HAP-1 (cell line): ENCODE measurements around the gene MPV17L2.

Source experiments
- DNase-seq, 2 experiments: peaks; one replicate each; pipeline ENCODE4 v3.0.0-alpha.2; 2016 to 2020; ENCODE audit warnings: low spot score in 2 of 2
- H3K27me3 ChIP-seq: fragments of 250-450 bp; sonication (Bioruptor Pico); 2 replicates; pipeline ENCODE4 v1.5.1; 2020; ENCODE audit warnings: low read depth, mild to moderate bottlenecking, moderate library complexity
- H3K36me3 ChIP-seq: fragments of 250-450 bp; sonication (Bioruptor Pico); replicated peaks from 2 replicates; pipeline ENCODE4 v1.5.1; 2020; ENCODE audit warnings: mild to moderate bottlenecking
- H3K4me1 ChIP-seq: fragments of 250-450 bp; sonication (Bioruptor Pico); 2 replicates; pipeline ENCODE4 v1.5.1; 2020; ENCODE audit warnings: mild to moderate bottlenecking
- H3K4me3 ChIP-seq: fragments of 250-450 bp; sonication (Bioruptor Pico); 2 replicates; pipeline ENCODE4 v1.5.1; 2020; ENCODE audit warnings: mild to moderate bottlenecking, moderate library complexity
- H3K9me3 ChIP-seq: fragments of 250-450 bp; sonication (Bioruptor Pico); 2 replicates; pipeline ENCODE4 v1.5.1; 2020; ENCODE audit warnings: mild to moderate bottlenecking, moderate library complexity
- in situ Hi-C: fragments of 300-500 bp; cut with MboI; formaldehyde crosslinking; loops from 3 replicates; pipeline ENCODE4 v1.14.3; 2020; ENCODE audit warnings: low sequenced_read_pairs, inconsistent platforms, mixed read lengths

Gene MPV17L2

DNA sequence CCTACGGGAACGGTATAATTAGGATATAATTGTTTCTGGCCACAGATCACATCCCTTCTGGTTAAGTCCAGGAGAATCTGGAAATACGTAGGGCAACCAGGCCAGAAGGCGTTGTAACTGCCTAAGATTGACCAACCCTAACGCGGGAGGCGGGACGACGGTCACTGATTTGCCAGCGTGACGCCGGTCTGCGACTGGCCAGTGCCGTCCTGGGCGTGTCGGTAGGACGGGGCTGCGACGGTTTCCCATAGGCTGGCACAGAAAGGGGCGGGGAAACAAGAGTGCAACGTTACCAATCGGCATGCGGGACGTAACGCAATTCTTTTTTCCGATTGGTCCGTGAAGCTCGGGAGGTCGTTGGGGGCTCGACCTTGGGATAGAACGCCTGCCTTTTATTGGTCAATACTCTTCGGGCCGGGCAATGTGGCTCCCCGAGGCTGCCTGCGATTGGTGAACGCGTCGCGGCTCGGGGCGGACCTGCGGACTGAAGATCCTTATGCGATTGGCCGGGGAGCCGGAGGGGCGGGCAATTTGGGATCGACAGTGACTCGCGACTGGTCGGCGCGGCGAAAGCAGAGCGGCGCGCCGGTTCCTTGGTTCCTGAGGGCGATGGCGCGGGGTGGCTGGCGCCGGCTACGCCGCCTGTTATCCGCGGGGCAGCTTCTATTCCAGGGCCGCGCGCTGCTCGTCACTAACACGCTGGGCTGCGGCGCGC lies at the start of gene MPV17L2:
Gene MPV17L2 (plus strand): TSS at position 546 of the 715 bp plus-strand sequence. CDS start 64 bp downstream, at position 610.
- DNase-seq, result peak; percentile 99 to 100
- Histone ChIP-seq H3K4me1 (peaks cover 12% of the 10 kb centered on the region), H3K36me3 (peaks cover 19% of the 10 kb centered on the region), H3K4me3 (peak within 1 kb of the TSS; percentile 94), H3K9me3 (no peaks in the 10 kb centered on the region), H3K27me3 (no peaks in the 10 kb centered on the region)
- in situ Hi-C loops, result no loop called here

DNA sequence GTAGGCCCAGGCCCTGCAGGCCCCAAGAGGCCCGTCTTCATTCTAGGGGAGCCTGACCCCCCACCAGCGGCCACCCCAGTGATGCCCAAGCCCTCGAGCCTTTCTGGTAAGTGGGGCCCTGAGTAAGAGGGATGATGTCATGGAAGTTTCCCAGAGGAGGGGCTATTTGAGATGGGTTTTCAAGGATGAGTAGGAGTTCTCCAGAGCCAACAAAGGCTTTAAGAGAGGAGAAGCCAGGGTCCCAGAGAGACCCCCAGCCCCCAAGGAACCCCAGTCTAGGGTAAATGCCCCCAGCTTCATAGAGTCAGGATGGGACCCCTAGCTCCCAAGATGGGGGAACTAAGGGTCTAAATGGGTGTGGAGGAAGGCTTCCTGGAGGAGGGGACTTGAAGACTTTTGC lies 49.1 kb upstream of the MPV17L2 start:
- no peaks in the 10 kb centered on the region for H3K9me3 ChIP-seq
- H3K4me1 ChIP-seq, result no peaks in the 10 kb centered on the region
- H3K36me3 ChIP-seq, result peaks cover 41% of the 10 kb centered on the region
- no peak overlapping the region for H3K4me3 ChIP-seq
- H3K27me3 ChIP-seq, result no peaks in the 10 kb centered on the region
- no peak for DNase-seq
- in situ Hi-C loops, result no loop called here

DNA sequence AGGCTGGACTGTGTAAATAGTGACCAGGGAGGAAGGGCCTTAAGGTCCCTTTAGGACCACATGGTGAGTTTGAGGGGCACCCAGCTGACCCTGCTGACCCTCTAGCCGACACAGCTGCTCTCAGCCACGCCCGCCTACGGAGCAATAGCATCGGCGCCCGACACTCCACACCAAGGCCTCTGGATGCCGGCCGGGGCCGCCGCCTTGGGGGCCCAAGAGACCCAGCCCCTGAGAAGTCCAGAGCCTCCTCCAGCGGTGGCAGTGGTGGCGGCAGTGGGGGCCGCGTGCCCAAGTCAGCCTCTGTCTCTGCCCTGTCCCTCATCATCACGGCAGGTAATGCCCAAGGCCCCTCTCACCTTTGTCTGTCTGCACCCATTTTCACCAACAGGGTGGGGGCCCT lies 48.7 kb upstream of the MPV17L2 start:
- Histone ChIP-seq H3K9me3 (no peaks in the 10 kb centered on the region), H3K36me3 (peaks cover 41% of the 10 kb centered on the region), H3K4me3 (no peak overlapping the region), H3K27me3 (no peaks in the 10 kb centered on the region), H3K4me1 (no peaks in the 10 kb centered on the region)
- in situ Hi-C loops, result no loop called here
- no peak for DNase-seq

DNA sequence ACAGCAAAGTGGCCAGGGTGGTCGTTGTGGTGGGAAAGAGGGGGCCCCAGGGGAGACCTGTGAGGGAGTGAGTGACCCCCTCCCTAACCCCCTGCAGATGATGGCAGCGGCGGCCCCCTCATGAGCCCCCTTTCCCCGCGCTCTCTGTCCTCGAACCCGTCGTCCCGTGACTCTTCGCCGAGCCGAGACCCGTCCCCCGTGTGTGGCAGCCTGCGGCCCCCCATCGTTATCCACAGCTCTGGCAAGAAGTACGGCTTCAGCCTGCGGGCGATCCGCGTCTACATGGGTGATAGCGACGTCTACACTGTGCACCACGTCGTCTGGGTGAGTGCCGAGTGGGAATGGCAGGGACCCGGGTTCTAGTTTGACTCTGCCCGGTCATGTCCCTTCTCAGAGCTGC lies 48.1 kb upstream of the MPV17L2 start:
- DNase-seq, result no peak
- in situ Hi-C loops, result no loop called here
- Histone ChIP-seq H3K4me3 (no peak overlapping the region), H3K4me1 (no peaks in the 10 kb centered on the region), H3K9me3 (no peaks in the 10 kb centered on the region), H3K36me3 (peaks cover 41% of the 10 kb centered on the region), H3K27me3 (no peaks in the 10 kb centered on the region)

DNA sequence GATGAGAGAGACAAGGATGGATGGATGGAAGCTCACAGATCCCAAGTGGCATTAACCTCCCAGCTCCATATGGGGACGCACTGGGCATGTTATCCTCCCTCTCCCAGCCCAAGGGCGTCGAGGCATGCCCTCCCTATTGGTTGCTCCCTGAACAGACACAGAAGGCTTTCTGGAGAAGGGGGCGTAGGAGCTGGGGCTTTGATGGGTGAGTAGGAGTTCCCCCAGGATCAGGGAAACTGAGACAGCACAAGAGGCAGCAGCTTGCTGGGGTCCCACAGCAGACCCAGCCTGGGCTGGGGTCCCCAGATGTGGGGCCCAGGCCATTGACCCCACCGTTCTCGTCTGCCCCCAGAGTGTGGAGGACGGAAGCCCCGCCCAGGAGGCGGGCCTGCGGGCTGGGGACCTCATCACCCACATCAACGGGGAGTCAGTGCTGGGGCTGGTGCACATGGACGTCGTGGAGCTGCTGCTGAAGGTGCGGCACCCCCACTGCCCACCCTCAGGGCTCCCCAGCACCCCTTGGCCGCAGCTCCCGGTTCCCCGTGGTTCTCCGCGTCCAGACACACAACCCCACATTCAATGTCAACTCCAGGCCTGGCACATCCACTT lies 47.5 kb upstream of the MPV17L2 start:
- Histone ChIP-seq H3K9me3 (no peaks in the 10 kb centered on the region), H3K4me3 (no peak overlapping the region), H3K4me1 (no peaks in the 10 kb centered on the region), H3K27me3 (no peaks in the 10 kb centered on the region), H3K36me3 (peaks cover 35% of the 10 kb centered on the region)
- DNase-seq, result no peak
- in situ Hi-C loops, result no loop called here

DNA sequence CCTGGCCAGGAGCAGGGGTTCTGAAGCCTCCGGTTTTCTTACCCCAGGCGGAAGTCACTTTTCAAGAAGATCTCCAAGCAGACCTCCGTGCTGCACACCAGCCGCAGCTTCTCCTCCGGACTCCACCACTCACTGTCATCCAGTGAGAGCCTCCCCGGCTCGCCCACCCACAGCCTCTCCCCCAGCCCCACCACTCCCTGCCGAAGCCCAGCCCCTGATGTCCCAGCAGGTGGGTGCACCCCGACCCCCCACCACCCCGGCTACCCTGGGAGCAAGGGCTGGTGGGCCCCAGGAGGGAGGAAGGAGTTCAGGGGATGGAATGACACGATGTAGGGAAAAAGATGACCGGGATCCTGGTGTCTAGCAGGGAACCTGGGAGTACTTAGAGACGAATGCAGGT lies 45.6 kb upstream of the MPV17L2 start:
- H3K27me3 ChIP-seq, result no peaks in the 10 kb centered on the region
- peaks cover 25% of the 10 kb centered on the region for H3K36me3 ChIP-seq
- H3K9me3 ChIP-seq, result no peaks in the 10 kb centered on the region
- no peak overlapping the region for H3K4me3 ChIP-seq
- DNase-seq, result no peak
- peaks cover 6% of the 10 kb centered on the region; the same call in 1 of the 2 replicates for H3K4me1 ChIP-seq
- in situ Hi-C loops, result no loop called here

DNA sequence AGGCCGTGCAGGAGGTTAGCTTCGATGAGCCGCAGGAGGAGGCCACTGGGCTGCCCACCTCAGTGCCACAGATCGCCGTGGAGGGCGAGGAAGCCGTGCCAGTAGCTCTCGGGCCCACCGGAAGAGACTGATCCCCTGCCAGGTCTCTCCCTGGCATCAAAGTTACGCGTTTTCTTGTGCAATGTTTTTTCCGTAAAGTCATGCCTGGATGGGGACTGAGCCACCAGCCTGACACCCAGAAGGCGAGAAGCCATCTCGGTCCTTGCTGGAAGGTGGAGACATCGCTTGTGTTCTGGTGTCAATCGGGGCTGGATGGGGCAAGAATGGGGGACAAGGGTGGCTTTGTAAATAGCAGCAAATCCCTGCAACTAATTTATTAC lies 43.4 kb upstream of the MPV17L2 start:
- H3K27me3 ChIP-seq, result no peaks in the 10 kb centered on the region
- no peak overlapping the region for H3K4me3 ChIP-seq
- in situ Hi-C loops, result no loop called here
- H3K9me3 ChIP-seq, result no peaks in the 10 kb centered on the region
- H3K36me3 ChIP-seq, result peaks cover 16% of the 10 kb centered on the region
- DNase-seq, result no peak
- H3K4me1 ChIP-seq, result peaks cover 6% of the 10 kb centered on the region; the same call in 1 of the 2 replicates

DNA sequence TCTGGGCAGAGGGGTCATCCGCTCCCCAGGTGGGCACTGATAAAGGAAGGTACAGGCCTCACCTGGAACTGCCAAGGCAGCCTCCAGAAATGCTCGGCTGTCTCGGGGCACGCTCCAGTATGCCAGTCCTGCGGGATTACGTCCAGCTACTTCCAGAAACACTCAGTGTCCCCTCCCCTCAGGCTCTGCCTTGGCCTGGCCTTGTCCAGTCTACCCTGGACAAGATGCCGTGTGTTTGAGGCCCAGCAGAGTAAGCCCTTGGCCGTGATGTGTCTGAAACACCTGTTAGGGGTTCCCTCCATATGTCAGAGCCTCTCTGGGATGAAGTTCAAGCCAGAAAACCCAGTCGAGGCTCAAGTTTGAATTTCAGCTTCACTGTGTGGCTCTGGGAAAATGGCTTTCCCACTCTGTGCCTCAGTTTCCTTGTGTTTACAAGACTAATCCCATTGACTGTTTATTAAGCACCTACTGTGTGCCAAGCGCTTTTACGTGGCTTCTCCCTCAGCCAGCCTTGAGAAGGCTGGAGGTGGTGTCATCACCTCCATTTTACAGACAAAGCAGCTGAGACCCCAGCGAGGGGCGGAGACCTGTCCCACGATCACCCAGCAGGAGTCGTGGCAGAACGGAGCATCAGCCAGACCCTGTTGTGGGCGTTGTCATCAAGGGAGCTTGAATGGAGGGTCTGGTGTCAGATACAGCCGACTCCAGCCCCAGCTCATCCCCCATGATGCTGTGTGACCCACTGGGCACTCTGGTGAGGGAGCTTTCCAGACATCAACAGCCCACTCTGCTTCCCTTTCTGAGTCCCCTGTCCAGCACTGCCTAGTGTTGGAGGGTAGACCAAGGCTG lies 42.0 kb upstream of the MPV17L2 start:
- H3K4me1 ChIP-seq, result peaks cover 6% of the 10 kb centered on the region; the same call in 1 of the 2 replicates
- H3K36me3 ChIP-seq, result peaks cover 6% of the 10 kb centered on the region
- H3K4me3 ChIP-seq, result no peak overlapping the region
- no peaks in the 10 kb centered on the region for H3K9me3 ChIP-seq
- in situ Hi-C loops, result no loop called here
- H3K27me3 ChIP-seq, result no peaks in the 10 kb centered on the region
- no peak for DNase-seq

DNA sequence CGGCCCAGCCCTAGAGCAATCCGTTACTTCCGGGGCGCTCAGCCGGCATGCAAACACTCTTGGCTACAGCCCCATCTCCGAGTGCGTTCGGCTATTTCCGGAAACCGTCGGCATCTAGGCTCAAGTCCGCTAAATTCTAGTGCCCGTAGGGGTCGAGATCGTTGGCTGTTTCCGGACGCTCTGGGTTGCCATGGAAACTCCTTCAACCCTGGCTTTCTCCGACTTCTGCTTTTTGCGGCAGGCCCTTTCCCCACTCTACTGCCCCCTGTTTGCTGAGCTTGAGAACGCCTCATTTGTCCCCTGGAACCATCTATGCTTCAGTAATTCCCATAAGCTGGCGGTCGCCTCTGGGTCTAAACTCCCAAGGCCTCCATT lies 40.6 kb upstream of the MPV17L2 start:
- peak; percentile 95 to 100 for DNase-seq
- Histone ChIP-seq H3K9me3 (no peaks in the 10 kb centered on the region), H3K36me3 (peaks cover 10% of the 10 kb centered on the region), H3K4me3 (peak overlapping the region; percentile 70), H3K4me1 (peaks cover 15% of the 10 kb centered on the region), H3K27me3 (no peaks in the 10 kb centered on the region)
- in situ Hi-C loops, result no loop called here

DNA sequence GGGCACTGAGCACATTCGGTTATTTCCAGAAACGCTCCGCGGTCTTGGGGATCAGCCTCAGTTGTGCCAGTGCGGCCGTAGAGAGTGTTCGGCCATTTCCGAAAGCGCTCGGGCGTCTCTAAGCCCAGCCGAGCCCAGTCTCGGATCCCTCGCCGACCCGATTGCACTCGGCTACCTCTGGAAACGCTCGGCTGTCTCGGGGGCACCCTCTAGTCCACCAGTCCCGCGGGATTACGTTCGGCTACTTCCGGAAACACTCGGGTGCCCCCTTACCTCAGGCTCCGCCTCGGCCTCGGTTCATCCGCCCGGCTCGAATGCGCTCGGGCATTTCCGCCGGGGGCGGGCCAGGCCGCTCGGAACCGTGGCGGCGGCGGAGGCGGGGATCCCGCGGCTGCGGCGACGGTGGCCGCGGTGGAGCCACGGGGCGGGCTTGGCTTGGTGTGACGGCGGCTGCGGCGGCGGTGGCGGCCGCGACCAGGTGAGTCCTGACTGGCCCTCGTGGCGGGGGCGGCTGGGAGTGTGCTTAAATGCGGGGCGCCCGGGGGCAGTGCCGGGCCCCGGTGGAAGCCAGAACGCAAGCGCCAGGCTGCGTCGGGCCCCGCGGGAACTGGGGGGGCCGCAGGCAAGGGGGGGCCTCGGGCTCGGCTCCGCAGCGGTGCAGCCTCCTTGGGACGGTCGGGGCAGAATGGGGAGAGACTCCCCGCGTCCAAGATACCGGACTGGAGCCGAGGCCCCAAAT lies 40.0 kb upstream of the MPV17L2 start, which contains the start of gene PIK3R2:
Gene PIK3R2 (plus strand): TSS at position 347 of the 739 bp plus-strand sequence. CDS start 2,717 bp downstream, outside the sequence.
- in situ Hi-C loops, result no loop called here

DNA sequence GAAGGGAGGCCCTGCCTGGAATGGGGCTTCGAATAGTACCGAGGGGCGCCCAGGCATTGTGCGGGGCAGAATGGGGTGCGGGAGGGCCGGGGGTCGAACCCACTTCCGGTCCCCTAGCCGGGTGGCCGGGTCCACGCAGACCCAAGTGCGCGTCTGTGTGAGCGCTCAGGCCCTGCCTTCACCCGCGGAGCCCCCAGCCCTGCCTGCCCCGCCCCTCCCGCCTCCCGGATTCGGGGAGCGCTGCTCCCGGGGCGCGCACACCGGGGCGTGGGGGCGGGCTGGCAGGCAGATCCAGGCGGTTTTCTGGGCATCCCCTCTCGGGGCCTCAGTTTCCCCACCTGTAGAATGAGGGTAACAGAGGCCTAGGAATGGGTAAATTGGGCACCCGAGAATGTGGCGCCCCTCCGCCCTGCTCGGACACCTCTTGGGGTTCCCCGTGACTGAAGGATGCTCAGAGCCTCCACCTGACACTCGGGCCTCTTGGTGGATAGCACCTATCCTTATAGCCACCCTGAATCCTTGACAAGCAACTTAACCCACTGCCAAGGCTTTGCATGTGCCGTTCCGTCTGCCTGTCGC lies 39.4 kb upstream of the MPV17L2 start:
- in situ Hi-C loops, result no loop called here
- H3K9me3 ChIP-seq, result no peaks in the 10 kb centered on the region
- DNase-seq, result peak in 1 of 2 experiments; percentile 48
- peaks cover 8% of the 10 kb centered on the region for H3K36me3 ChIP-seq
- H3K4me1 ChIP-seq, result peaks cover 16% of the 10 kb centered on the region
- H3K27me3 ChIP-seq, result no peaks in the 10 kb centered on the region
- peak overlapping the region; percentile 70 for H3K4me3 ChIP-seq

More for the DNA sequence above, 40.0 kb upstream of the MPV17L2 start, which contains the start of gene PIK3R2:
- peak; percentile 91 to 100 for DNase-seq
- Histone ChIP-seq H3K36me3 (peaks cover 10% of the 10 kb centered on the region), H3K4me1 (peaks cover 16% of the 10 kb centered on the region), H3K9me3 (no peaks in the 10 kb centered on the region), H3K27me3 (no peaks in the 10 kb centered on the region), H3K4me3 (peak within 1 kb of the TSS; percentile 70)

DNA sequence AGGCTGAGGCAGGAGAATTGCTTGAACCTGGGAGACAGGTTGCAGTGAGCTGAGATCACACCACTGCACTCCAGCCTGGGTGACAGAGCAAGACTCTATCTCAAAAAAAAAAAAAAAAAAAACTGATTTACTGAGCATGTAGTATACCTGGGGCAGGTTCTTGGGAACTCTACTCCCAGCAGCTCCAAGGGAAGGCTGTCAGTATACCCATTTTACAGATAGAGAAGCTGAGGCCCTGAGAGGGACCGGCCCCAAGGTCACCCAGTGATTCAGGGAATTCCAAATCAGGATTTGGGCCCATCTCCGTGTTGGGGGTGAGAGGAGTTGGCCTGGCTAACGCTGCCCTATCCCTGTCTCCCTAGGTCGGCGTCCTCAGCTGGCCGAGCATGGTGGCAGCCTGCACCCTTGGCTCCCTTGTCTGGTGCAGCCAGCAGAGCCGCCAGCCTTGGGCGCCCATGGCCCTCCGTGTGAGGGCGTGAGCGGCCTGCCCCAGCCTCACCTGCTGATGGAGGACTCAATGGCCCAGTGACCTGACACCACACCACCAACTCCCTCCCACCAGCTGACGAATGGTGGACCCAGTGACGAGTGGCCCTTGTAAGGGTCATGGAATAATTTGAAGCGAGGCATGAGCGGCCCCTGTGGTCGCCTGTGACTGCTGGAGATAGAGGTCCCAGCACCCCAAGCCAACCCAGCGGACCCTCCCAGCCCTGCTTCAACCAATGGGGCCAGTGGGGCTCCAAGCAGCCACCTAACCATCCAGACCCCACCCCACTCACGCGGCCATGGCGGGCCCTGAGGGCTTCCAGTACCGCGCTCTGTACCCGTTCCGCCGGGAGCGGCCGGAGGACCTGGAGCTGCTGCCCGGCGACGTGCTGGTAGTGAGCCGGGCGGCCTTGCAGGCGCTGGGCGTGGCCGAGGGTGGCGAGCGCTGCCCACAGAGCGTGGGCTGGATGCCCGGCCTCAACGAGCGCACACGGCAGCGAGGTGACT lies 37.6 kb upstream of the MPV17L2 start:
- no peak overlapping the region for H3K4me3 ChIP-seq
- no peaks in the 10 kb centered on the region for H3K27me3 ChIP-seq
- H3K4me1 ChIP-seq, result peaks cover 18% of the 10 kb centered on the region
- in situ Hi-C loops, result no loop called here
- no peak for DNase-seq
- no peaks in the 10 kb centered on the region for H3K9me3 ChIP-seq
- peaks cover 9% of the 10 kb centered on the region for H3K36me3 ChIP-seq
